Measurements from ENCODE around the gene SAMD5. TPM values are rescaled to one million over a fixed set of nuclear protein-coding genes. Genes with fewer than 3 reads are reported as not detected.

SAMD5 gene
- total and polyA plus RNA-seq, 9 of the 15 experiments (the other 6 are each of a cell fraction or from before 2014, with no cell fraction given) = 0.15 to 0.91 (median 0.55) TPM

- Histone ChIP-seq H2AFZ (ENCODE audit: low read depth, low read length) (peak overlapping the region; percentile 27; the same call in 1 of the 2 replicates), H3K27me3 (ENCODE audit: control insufficient read depth in 2 of 2, insufficient read depth in 2 of 2, low read length in 2 of 2) (peaks cover 6 to 18% of the 10 kb centered on the region in 2 experiments; a peak in 4 of 5 replicates), H3K9me3 (replicated peaks; ENCODE audit: control insufficient read depth, insufficient read depth, low read depth, low read length) (no peaks in the 10 kb centered on the region), H3K9me1 (ENCODE audit: control insufficient read depth, insufficient read depth, low read length) (no peaks in the 10 kb centered on the region), H3K27ac (ENCODE audit: extremely low read depth, low read depth, low read length) (no peak overlapping the region), H3K36me3 (ENCODE audit: control insufficient read depth, insufficient read depth, low read length) (no peaks in the 10 kb centered on the region), H3K4me2 (ENCODE audit: insufficient read depth, low read length) (no peak overlapping the region), H3K9ac (ENCODE audit: insufficient read depth in 1 of 2, low read depth in 2 of 2, low read length in 2 of 2) (no peak overlapping the region), H4K20me1 (replicated peaks; ENCODE audit: control insufficient read depth, insufficient read depth, low read length) (no peaks in the 10 kb centered on the region), H3K4me1 (replicated peaks in 1 of 2; ENCODE audit: control insufficient read depth in 2 of 2, insufficient read depth in 2 of 2, low read length in 2 of 2) (no peaks in the 10 kb centered on the region), H3K79me2 (ENCODE audit: control insufficient read depth, insufficient read depth, low read length) (no peaks in the 10 kb centered on the region), H3K4me3 (no peak overlapping the region)
- FAIRE-seq = no peak
- intact Hi-C loops (cut with micrococcal nuclease) = no loop called here
- 10% methylated on average over 4 of the region's 4 CpGs for WGBS (ENCODE audit: insufficient coverage, low coverage, missing lambda C conversion rate)
- ChIA-PET CTCF (ENCODE audit: low intra/inter-chr PET ratio) (no interaction called here), POLR2A (no interaction called here)
- no TSS peak for BruUV-seq (replicated peaks)
- ATAC-seq = no peak
- no peak for TF ChIP-seq FOXA3 (CRISPR knock-in tag; conservative IDR thresholded peaks at IDR 0.05 in 1 of 2, IDR thresholded peaks at IDR 0.05 in 1 of 2)
- no peak for TF ChIP-seq RBM14 (IDR thresholded peaks at IDR 0.05; ENCODE audit: borderline replicate concordance, insufficient read depth, low read depth, low read length)
- TF ChIP-seq DLX4 (CRISPR knock-in tag; IDR thresholded peaks at IDR 0.05) = no peak
- no peak for TF ChIP-seq DEAF1 (CRISPR knock-in tag; IDR thresholded peaks at IDR 0.05)
- TF ChIP-seq MAFG (tag; conservative IDR thresholded peaks at IDR 0.05) = no peak
- no peak for TF ChIP-seq PRPF4 (IDR thresholded peaks at IDR 0.05; ENCODE audit: insufficient read depth, low read depth, low read length, poor library complexity, severe bottlenecking)
- no peak for TF ChIP-seq GTF2E2 (tag; IDR thresholded peaks at IDR 0.05)
- TF ChIP-seq YBX1 (IDR thresholded peaks at IDR 0.05) = no peak
- no peak for TF ChIP-seq MAX (CRISPR knock-in tag; IDR thresholded peaks at IDR 0.05)
- TF ChIP-seq ASH1L (IDR thresholded peaks at IDR 0.05; ENCODE audit: borderline replicate concordance, low read depth, partially characterized antibody) = no peak
- TF ChIP-seq PTTG1 (tag; IDR thresholded peaks at IDR 0.05; ENCODE audit: low read depth) = no peak
- no peak for TF ChIP-seq ZNF398 (CRISPR knock-in tag; IDR thresholded peaks at IDR 0.05)
- TF ChIP-seq L3MBTL2 (IDR thresholded peaks at IDR 0.05) = no peak
- no peak for TF ChIP-seq RCOR1 (IDR thresholded peaks at IDR 0.05; ENCODE audit: borderline replicate concordance in 1 of 2, low read depth in 2 of 2, low read length in 2 of 2)
- no peak for TF ChIP-seq GTF2A2 (tag; IDR thresholded peaks at IDR 0.05)
- TF ChIP-seq TCF3 (CRISPR knock-in tag; IDR thresholded peaks at IDR 0.05) = no peak
- TF ChIP-seq EGR1 (conservative IDR thresholded peaks at IDR 0.05) = no peak
- TF ChIP-seq DIDO1 (tag; IDR thresholded peaks at IDR 0.05; ENCODE audit: low read depth) = no peak
- TF ChIP-seq BRCA1 (IDR thresholded peaks at IDR 0.05) = no peak
- TF ChIP-seq BRCA1 (CRISPR knock-in tag; IDR thresholded peaks at IDR 0.05) = no peak
- TF ChIP-seq SIX5 (IDR thresholded peaks at IDR 0.05; ENCODE audit: borderline replicate concordance in 1 of 2, insufficient read depth in 1 of 2, low read depth in 1 of 2, low read length in 2 of 2) = no peak
- no peak for DNase-seq (ENCODE audit: extremely low read depth in 1 of 4, low spot score in 3 of 4)
- in situ Hi-C loops (cut with MboI) = no loop called here
Observed at GRCh38 chr6:147554281-147554680, 45.8 kb downstream of the SAMD5 start.

Data from K562 (cell line).